Measurements from ENCODE around the gene SMOC2. TPM values are rescaled to one million over a fixed set of nuclear protein-coding genes. Genes with fewer than 3 reads are reported as not detected.
A peak's percentile ranks its signal among the peaks of the same experiment; 100 is the strongest.
"Not testable (repeated sequence)": the region's sequence is repeated elsewhere in the genome, so short reads cannot be mapped to it uniquely, and the experiment has no call there.

Gene SMOC2
- polyA plus RNA-seq, 3 donors: 17.7 to 24.8 (median 21.5) TPM

- no peak for DNase-seq
Measured at GRCh38 chr6:168675933-168676551, 235.1 kb downstream of the SMOC2 start.

- no peak for DNase-seq
Measured at GRCh38 chr6:168676552-168677322, 235.8 kb downstream of the SMOC2 start.

- not testable (repeated sequence) for DNase-seq
Measured at GRCh38 chr6:168677323-168677781, 236.4 kb downstream of the SMOC2 start.

- no peak for DNase-seq
Measured at GRCh38 chr6:168678077-168678476, 237.1 kb downstream of the SMOC2 start.

- DNase-seq: no peak
Measured at GRCh38 chr6:168678588-168678987, 237.6 kb downstream of the SMOC2 start.

- no peak for DNase-seq
Measured at GRCh38 chr6:168681748-168682147, 240.8 kb downstream of the SMOC2 start.

- DNase-seq: no peak
Measured at GRCh38 chr6:168683621-168684020, 242.6 kb downstream of the SMOC2 start.

- DNase-seq: no peak
Measured at GRCh38 chr6:168684471-168684870, 243.5 kb downstream of the SMOC2 start.

- no peak for DNase-seq
Measured at GRCh38 chr6:168684906-168685305, 243.9 kb downstream of the SMOC2 start.

GRCh38 chr6:168686029-168686738 is 245.2 kb downstream of the SMOC2 start:
- no peak for DNase-seq

- no peak for DNase-seq
Measured at GRCh38 chr6:168686831-168687730, 246.1 kb downstream of the SMOC2 start.

- no peak for DNase-seq
Measured at GRCh38 chr6:168690271-168690670, 249.3 kb downstream of the SMOC2 start.

- DNase-seq: no peak
Measured at GRCh38 chr6:168691774-168692173, 250.8 kb downstream of the SMOC2 start.

GRCh38 chr6:168692193-168692914 is 251.4 kb downstream of the SMOC2 start:
- no peak for DNase-seq

GRCh38 chr6:168692915-168693257 is 251.9 kb downstream of the SMOC2 start:
- DNase-seq: not testable (repeated sequence)

GRCh38 chr6:168694797-168695196 is 253.8 kb downstream of the SMOC2 start:
- DNase-seq: not testable (repeated sequence)

- peak; percentile 46 for DNase-seq
Measured at GRCh38 chr6:168695701-168696100, 254.7 kb downstream of the SMOC2 start.

- no peak for DNase-seq
Measured at GRCh38 chr6:168698923-168699322, 257.9 kb downstream of the SMOC2 start.

GRCh38 chr6:168699631-168700295 is 258.8 kb downstream of the SMOC2 start:
- no peak for DNase-seq

GRCh38 chr6:168700880-168701279 is 259.9 kb downstream of the SMOC2 start:
- no peak for DNase-seq

GRCh38 chr6:168703990-168704389 is 263.0 kb downstream of the SMOC2 start:
- no peak for DNase-seq

Data from renal pelvis (tissue), 4 donors.